Heart left ventricle (tissue), 13 donors: ENCODE data around the gene ACVR2A.

Source experiments
- CTCF ChIP-seq, 12 donors: fragments of 200-600 bp; sonication (generic) in 4 of 12; IDR thresholded peaks; one replicate each; pipeline versions ENCODE4 v1.5.0 to v1.8.0; 2018 to 2022; ENCODE audit warnings: antibody characterized with exemption in 12 of 12, mild to moderate bottlenecking in 5 of 12
- POLR2A ChIP-seq, 2 donors: fragments of 450-650 bp; IDR thresholded peaks; one replicate each; pipeline ENCODE4 v1.6.1; 2017; ENCODE audit warnings: antibody characterized with exemption in 2 of 2, mild to moderate bottlenecking in 2 of 2, moderate library complexity in 2 of 2
- donor health status: ischemic (EF 13 %, LVEDD 7.1; RV severe dilation, severe dysfunction).
- donor health status: DM: no; HTN: yes; CAD: no.
- donor health status: DM: no; HTN: no; CAD: no.
- donor health status: ischemic (EF 25% LVEDD 6.9; RV normal size, moderate dysfunction).
- donor health status: ischemic (EF 25% LVEDD 5.7; RV mildly dilated, moderate dysfunction).
- donor health status: ischemic (EF 35%, LVEDD 5.7; RV mildly dilated, moderate dysfunction).
- donor health status: nonischemic (EF 11% LVEDD 7.7; RV severe dilation, severe dysfunction).
- donor health status: DM: yes; HTN: yes; CAD: no.
- donor health status: PGD.
- donor health status: ischemic (EF 29% LVEDD 5.4; RV normal size, mild dysfunction).
- donor health status: nonischemic (EF 23%, LVEDD 6.1; RV moderate dilation, normal function).

GRCh38 chr2:147927053-147927588, 82.3 kb downstream of the ACVR2A start:
- TF ChIP-seq POLR2A (IDR thresholded peaks at IDR 0.05) (no peak), CTCF (IDR thresholded peaks at IDR 0.05) (no peak)
